HepG2 (cell line): ENCODE data around the gene CMIP. TPM values are rescaled to one million over a fixed set of nuclear protein-coding genes. Genes with fewer than 3 reads are reported as not detected.

ENCODE experiments used
- AFF4 ChIP-seq: sonication (generic); formaldehyde crosslinking; IDR thresholded peaks from 2 replicates; pipeline ENCODE4 v1.4.0; 2020; ENCODE audit warnings: missing genetic modification reagents
- AGO1 ChIP-seq: fragments of 200-400 bp; formaldehyde crosslinking; IDR thresholded peaks from 2 replicates; pipeline ENCODE4 v1.6.1; 2017; ENCODE audit warnings: mild to moderate bottlenecking, low read depth, low read length, moderate library complexity; ENCODE audit not compliant: poor library complexity, severe bottlenecking
- CEBPZ ChIP-seq: IDR thresholded peaks from 2 replicates; pipeline ENCODE4 v1.6.1; 2012; ENCODE audit warnings: low read length, improper control_type of control experiment
- CREB3 ChIP-seq: sonication (generic); formaldehyde crosslinking; IDR thresholded peaks from 2 replicates; pipeline ENCODE4 v1.5.0; 2020; ENCODE audit warnings: missing genetic modification reagents
- DRAP1 ChIP-seq: IDR thresholded peaks from 2 replicates; pipeline ENCODE4 v1.6.1; 2016; ENCODE audit warnings: missing genetic modification reagents, missing compliant biosample characterization
- EZH2 ChIP-seq: conservative IDR thresholded peaks from 2 replicates; pipeline ENCODE4 v1.6.1; 2012; ENCODE audit warnings: mild to moderate bottlenecking, low read depth, low read length, moderate library complexity
- GLI4 ChIP-seq: sonication (generic); formaldehyde crosslinking; IDR thresholded peaks from 2 replicates; pipeline ENCODE4 v1.5.1; 2020; ENCODE audit warnings: missing genetic modification reagents, mild to moderate bottlenecking, moderate library complexity, borderline replicate concordance
- JUND ChIP-seq: sonication (generic); formaldehyde crosslinking; IDR thresholded peaks from 2 replicates; pipeline ENCODE4 v1.8.0; 2022; ENCODE audit warnings: mild to moderate bottlenecking, missing genetic modification reagents
- MATR3 ChIP-seq: sonication (generic); formaldehyde crosslinking; IDR thresholded peaks from 2 replicates; pipeline ENCODE4 v1.4.0; 2020; ENCODE audit warnings: missing genetic modification reagents
- MZF1 ChIP-seq: sonication (generic); formaldehyde crosslinking; IDR thresholded peaks from 2 replicates; pipeline ENCODE4 v1.8.1; 2023; ENCODE audit warnings: mild to moderate bottlenecking, missing genetic modification reagents, borderline replicate concordance
- NCOA2 ChIP-seq: sonication (generic); formaldehyde crosslinking; IDR thresholded peaks from 2 replicates; pipeline ENCODE4 v1.8.0; 2022; ENCODE audit warnings: inconsistent platforms
- PAWR ChIP-seq: sonication (generic); formaldehyde crosslinking; IDR thresholded peaks from 2 replicates; pipeline ENCODE4 v1.4.0; 2020; ENCODE audit warnings: missing genetic modification reagents, mild to moderate bottlenecking, borderline replicate concordance
- RCOR2 ChIP-seq: IDR thresholded peaks from 2 replicates; pipeline ENCODE4 v1.6.1; 2016; ENCODE audit warnings: missing biosample characterization, missing genetic modification reagents
- SCMH1 ChIP-seq: sonication (generic); formaldehyde crosslinking; IDR thresholded peaks from 2 replicates; pipeline ENCODE4 v1.9.0; 2021; ENCODE audit warnings: missing genetic modification reagents, mild to moderate bottlenecking, borderline replicate concordance
- SMYD3 ChIP-seq: sonication (generic); formaldehyde crosslinking; IDR thresholded peaks from 2 replicates; pipeline ENCODE4 v1.8.1; 2023; ENCODE audit warnings: mild to moderate bottlenecking, missing genetic modification reagents
- STAG1 ChIP-seq: sonication (generic); formaldehyde crosslinking; IDR thresholded peaks from 2 replicates; pipeline ENCODE4 v1.4.0; 2020; ENCODE audit warnings: missing genetic modification reagents
- TCF7L2 ChIP-seq: IDR thresholded peaks from 2 replicates; pipeline ENCODE4 v1.6.1; 2011; ENCODE audit warnings: mild to moderate bottlenecking, low read depth, low read length, moderate library complexity
- ZNF232 ChIP-seq: sonication (generic); formaldehyde crosslinking; IDR thresholded peaks from 2 replicates; pipeline ENCODE4 v1.4.0; 2020; ENCODE audit warnings: missing genetic modification reagents, borderline replicate concordance
- ZNF343 ChIP-seq: sonication (generic); formaldehyde crosslinking; IDR thresholded peaks from 2 replicates; pipeline ENCODE4 v1.4.0; 2020; ENCODE audit warnings: mild to moderate bottlenecking, missing genetic modification reagents
- ZNF639 ChIP-seq: conservative IDR thresholded peaks from 2 replicates; pipeline ENCODE4 v1.6.1; 2018; ENCODE audit warnings: missing genetic modification reagents
- ZNF7 ChIP-seq: IDR thresholded peaks from 2 replicates; pipeline ENCODE4 v1.6.1; 2016; ENCODE audit warnings: missing biosample characterization, missing genetic modification reagents
- ZNF792 ChIP-seq: IDR thresholded peaks from 2 replicates; pipeline ENCODE4 v1.6.1; 2016
- polyA plus RNA-seq, 8 experiments: library from polyadenylated mRNA; depleted of rRNA in 3 of 8; stranded (reverse) in 7 of 8; unstranded in 1 of 8; fragments of >200 nt; fragmentation: Illumina TruSeq in 4 of 8; extraction: Trizol in 4 of 8; gene quantifications; 2 replicates each; pipeline versions ENCODE4 v1.2.1 to v1.2.3, GENCODE V29; 2011 to 2016; ENCODE audit warnings: low read depth in 4 of 8, missing spikeins in 1 of 8, mixed read lengths in 1 of 8; ENCODE audit not compliant: insufficient read depth in 1 of 8
- total RNA-seq, 5 experiments: library from RNA; depleted of rRNA; stranded (reverse); fragments of >200 nt; fragmentation: Illumina TruSeq; extraction: Trizol; gene quantifications; 2 replicates each; pipeline ENCODE4 v1.2.3, GENCODE V29; 2016; ENCODE audit warnings: low read depth in 1 of 5

The CMIP gene
- total and polyA plus RNA-seq, 2 of the 13 experiments (the other 11 are each of a cell fraction or from before 2014, with no cell fraction given): 10.9 to 18.1 TPM

GRCh38 chr16:81592353-81592866, 147.8 kb downstream of the CMIP start (continued):
- TF ChIP-seq DRAP1 (CRISPR knock-in tag) (no peak), NCOA2 (CRISPR knock-in tag) (peak; percentile 87), TCF7L2 (no peak), SMYD3 (no peak), MZF1 (CRISPR knock-in tag) (no peak), ZNF232 (CRISPR knock-in tag) (peak; percentile 60; the same call in 1 of the 2 replicates), ZNF343 (CRISPR knock-in tag) (no peak), RCOR2 (CRISPR knock-in tag) (peak; percentile 89), JUND (no peak), STAG1 (CRISPR knock-in tag) (peak; percentile 21), ZNF792 (CRISPR knock-in tag) (no peak), SCMH1 (CRISPR knock-in tag) (no peak), CEBPZ (no peak), EZH2 (no peak), PAWR (no peak), CREB3 (CRISPR knock-in tag) (no peak), MATR3 (CRISPR knock-in tag) (no peak), AFF4 (CRISPR knock-in tag) (no peak), GLI4 (CRISPR knock-in tag) (no peak), AGO1 (no peak), ZNF7 (CRISPR knock-in tag) (no peak), ZNF639 (CRISPR knock-in tag) (no peak)
